Activated CD8-positive, alpha-beta memory T cell treated with anti-CD3 and anti-CD28 coated beads for 24 hours (primary cell): ENCODE results near the gene MYO7A.

Experiments
- DNase-seq: peaks from one replicate; pipeline ENCODE4 v3.0.0-alpha.2; 2020

Gene MYO7A

GRCh38 chr11:77112641-77113381 lies 15.2 kb upstream of the MYO7A start:
- DNase-seq = no peak

DNA sequence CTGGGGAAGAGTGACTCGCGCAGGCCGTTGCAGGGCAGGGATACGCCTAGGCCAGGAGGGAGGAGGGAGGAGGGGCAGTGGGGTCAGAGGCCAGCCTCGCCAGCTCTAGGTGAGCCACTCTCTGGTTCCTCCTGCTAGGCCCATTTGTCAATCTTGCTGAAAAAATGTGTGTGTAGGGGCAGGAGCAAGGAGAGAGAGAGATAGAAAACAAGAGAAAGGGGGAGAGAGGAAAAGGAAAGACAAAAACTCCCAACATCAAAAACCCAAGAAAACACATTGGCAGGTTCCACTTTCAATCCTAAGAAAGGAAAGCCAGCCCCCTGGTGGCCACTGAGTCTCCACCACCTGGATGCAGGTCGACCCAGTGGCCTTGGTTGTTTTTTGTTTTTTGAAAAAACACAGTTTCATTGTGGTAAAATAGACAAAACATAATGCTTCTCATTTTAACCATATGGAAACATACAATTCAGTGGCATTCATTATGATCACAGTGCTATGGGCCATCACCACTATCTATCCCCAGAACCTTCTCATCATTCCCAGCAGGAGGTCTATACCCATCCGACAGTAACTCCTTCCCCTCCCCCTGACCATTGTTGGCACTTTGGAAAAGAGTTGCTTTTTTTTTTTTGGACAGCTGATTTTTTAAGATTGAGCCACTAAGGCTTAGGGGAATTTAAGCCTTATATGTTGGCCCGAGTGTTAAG lies 14.5 kb upstream of the MYO7A start:
- no peak for DNase-seq

- no peak for DNase-seq
These were observed 14.0 kb upstream of the MYO7A start for GRCh38 chr11:77114089-77114463.

DNA sequence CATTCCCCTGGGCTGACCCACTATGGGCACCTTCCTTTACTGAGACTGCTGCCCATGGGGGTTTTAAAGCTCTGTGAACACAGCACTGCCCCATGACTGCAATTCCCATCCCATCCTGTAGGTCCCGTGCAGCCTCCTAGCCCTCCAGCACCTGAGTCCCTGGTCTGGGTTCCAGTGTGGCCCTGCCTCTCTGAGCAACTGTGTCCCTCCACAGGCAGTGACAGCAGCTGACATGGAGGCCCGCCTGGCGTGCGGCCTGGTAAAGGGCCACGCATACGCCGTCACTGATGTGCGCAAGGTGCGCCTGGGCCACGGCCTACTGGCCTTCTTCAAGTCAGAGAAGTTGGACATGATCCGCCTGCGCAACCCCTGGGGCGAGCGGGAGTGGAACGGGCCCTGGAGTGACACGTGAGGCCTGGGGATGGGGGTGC lies 12.8 kb upstream of the MYO7A start:
- no peak for DNase-seq

DNA sequence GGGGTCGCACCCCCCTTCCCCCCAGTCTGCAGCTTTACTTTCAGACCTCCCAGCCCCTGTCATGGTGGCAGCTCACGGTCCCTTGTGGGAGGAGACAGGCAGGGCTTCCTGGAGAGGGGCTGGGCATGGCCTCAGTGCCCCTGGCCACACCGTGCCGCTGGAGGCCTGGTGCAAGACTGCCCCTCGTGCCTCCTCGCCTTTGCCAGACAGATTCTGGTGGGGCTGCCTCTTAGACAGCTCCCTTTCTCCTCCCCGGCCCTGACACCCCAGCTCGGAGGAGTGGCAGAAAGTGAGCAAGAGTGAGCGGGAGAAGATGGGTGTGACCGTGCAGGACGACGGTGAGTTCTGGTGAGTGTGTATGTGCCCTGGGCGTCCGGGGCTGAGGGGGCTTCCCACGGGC lies 12.1 kb upstream of the MYO7A start:
- DNase-seq = no peak

DNA sequence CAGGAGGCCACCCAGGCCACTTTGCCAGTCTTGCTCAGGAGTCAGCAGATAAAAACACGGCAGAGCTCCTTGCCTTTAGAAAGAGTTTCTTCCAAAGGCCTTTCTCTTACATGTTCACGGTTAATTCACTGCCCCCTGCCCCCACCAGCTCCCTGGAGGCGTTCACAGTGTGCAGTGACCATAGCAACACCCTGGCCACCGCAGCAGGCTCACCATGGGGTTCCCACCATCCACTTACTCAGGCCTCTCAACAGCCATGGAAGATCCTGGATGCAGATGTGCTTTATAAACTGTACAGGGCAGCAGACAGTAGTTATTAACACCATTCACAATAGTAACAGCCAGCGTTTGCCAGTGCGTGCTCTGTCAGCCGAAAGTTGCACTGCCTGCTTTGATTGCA lies 10.6 kb upstream of the MYO7A start:
- no peak for DNase-seq

GRCh38 chr11:77118086-77118485 lies 10.0 kb upstream of the MYO7A start:
- no peak for DNase-seq

GRCh38 chr11:77118971-77119370 lies 9.1 kb upstream of the MYO7A start:
- no peak for DNase-seq

DNA sequence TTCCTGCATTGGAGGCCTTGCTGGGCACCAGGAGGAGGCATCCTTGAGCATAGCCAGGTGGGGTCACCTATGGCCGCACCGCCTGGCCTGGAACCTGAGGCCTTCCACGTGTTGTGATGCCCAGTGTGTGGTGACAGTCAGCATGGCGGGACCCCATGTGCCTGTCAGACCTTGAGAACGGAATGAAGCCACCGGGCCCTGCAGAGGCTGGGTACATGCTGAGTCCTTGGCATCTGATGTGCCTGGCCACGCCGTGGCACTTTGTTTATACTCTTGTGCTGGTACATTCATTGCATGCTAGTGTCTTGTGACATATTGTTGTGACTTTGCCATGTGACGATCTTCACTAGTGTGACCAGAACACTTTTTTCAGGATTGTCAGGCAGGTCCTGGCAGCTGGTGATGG lies 8.5 kb upstream of the MYO7A start:
- no peak for DNase-seq

GRCh38 chr11:77120571-77120970 lies 7.5 kb upstream of the MYO7A start:
- DNase-seq = no peak

DNA sequence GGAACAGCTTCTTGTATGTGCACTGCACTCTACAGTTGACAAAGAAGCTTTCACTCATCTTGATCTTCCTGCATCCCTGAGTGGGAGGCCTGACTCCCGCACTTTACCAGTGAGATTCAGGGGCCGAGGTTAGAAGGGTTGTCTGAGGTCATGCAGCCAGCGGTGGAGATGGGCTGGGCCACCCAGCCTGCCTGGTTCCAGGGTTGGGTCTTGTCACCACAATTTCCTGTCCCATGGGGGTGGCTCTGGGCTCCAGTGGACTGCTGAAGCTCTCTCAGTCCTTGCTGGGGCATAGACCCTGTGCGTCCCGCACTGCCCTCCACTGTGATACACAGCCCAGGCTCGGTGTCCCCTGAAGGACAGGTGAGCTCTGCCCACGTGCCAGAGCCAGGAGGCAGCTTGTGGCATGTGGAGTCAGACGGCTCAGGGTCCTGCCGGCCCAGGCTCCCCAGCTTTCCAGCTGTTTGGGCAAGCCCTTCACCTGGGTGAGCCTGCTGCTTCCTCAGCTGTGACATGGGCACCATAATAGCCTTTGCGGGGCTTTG lies 6.9 kb upstream of the MYO7A start:
- no peak for DNase-seq

GRCh38 chr11:77121876-77122575 lies 6.0 kb upstream of the MYO7A start:
- no peak for DNase-seq

DNA sequence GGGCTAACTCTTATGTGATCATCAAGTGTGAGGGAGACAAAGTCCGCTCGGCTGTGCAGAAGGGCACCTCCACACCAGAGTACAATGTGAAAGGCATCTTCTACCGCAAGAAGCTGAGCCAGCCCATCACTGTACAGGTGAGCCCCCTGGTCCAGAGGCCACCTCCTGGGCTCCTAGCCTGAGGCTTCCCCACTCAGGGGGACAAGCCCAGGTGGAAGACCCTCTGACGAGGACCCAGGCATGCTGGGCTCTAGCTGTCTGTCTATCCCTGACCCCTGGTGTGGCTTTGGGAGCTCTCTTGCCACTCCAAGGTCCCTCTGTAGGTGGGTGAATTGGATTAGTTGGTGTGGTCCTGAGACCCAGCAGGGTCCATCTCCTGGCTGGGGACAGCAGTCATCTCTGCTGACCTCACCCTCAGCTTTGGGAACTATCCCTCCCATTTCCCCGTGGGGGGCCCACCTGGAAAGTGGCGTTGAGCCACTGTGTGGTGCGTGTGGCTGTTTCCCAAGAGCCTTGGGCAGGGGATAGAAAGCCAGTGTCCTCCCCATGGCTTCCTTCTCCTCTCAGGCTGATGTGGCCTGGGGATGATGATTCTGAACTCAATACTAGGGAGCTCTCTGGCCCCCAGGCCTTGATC lies 5.4 kb upstream of the MYO7A start:
- no peak for DNase-seq

DNA sequence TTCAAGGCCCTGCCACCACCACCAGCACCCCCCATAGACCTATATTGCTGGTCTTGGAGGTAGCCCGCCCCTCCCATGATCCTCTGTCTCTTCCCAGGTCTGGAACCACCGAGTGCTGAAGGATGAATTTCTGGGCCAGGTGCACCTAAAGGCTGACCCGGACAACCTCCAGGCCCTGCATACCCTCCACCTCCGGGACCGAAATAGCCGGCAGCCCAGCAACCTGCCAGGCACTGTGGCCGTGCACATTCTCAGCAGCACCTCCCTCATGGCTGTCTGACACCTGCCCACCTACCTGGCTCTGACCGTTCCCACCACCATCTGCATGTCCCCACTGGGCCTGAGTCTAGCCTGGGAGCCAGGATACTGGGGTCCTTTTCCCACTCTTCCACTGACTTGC lies 4.5 kb upstream of the MYO7A start:
- no peak for DNase-seq

DNA sequence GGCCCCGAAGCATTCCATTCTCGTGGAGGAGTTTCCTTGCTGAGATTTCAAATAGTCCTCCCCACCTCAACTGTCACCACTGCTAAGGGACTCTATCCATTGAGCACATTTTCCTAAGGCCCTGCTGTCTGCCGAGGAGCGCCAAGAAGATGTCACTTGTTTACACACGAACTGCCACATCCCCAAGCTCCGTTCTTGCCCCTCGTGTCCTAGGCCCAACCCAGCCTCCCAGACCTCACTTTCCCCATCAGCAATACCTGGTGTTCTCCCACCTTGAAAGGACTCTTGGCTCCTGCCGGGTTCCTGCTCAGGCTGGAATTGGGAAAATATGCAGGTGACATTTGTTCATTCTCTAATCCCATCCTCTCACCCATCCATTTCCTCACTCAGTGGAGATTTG lies 4.0 kb upstream of the MYO7A start:
- DNase-seq = no peak

- no peak for DNase-seq
These were observed 3.6 kb upstream of the MYO7A start for GRCh38 chr11:77124488-77124887.

- DNase-seq = no peak
These were observed 2.9 kb upstream of the MYO7A start for GRCh38 chr11:77125191-77125590.

GRCh38 chr11:77125695-77126094 lies 2.4 kb upstream of the MYO7A start:
- no peak for DNase-seq

- DNase-seq = no peak
These were observed 1.8 kb upstream of the MYO7A start for GRCh38 chr11:77126156-77126775.

GRCh38 chr11:77126861-77127234 lies 1.2 kb upstream of the MYO7A start:
- DNase-seq = no peak

DNA sequence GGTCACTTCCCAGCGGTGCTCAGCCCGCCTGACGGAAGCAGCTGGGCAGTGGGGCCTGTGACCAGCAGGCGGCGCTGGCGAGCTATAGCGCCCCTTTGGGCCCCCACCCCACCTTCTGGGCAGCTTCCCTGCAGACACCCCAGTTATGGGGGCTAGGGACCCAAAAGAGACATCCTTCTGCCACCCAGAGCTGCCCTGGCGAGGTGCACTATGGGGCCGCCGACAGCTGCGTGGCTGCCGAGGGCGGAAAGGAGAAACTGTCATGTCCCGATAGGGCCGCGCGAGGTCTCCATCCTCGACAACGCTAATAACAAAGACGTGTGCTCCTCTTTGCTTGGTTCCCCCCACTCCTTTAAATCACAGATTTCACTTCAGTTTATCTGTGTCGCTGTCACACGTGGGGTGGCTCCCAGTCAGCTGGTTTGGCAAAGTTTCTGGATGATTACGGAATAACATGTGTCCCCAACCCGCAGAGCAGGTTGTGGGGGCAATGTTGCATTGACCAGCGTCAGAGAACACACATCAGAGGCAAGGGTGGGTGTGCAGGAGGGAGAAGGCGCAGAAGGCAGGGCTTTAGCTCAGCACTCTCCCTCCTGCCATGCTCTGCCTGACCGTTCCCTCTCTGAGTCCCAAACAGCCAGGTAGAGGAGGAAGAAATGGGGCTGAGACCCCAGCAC lies 673 bp upstream of the MYO7A start:
- DNase-seq = peak; percentile 89
